OCI-LY3 (cell line): ENCODE measurements around the gene REXO1.

ENCODE experiments used
- H2AFZ ChIP-seq: fragments of 200-600, 300-600 bp; shearing (Covaris generic); 2 replicates; pipeline ENCODE4 v1.6.0; 2014; ENCODE audit warnings: antibody characterized with exemption, low read depth, low read length
- H3K27ac ChIP-seq: fragments of 200-600, 300-600 bp; sonication (generic); 2 replicates; pipeline ENCODE4 v1.5.1; 2014; ENCODE audit warnings: mild to moderate bottlenecking, low read length, moderate library complexity, mixed read lengths
- H3K27me3 ChIP-seq: fragments of 200-600, 300-600 bp; sonication (generic); 2 replicates; pipeline ENCODE4 v1.6.1; 2014; ENCODE audit warnings: low read depth, low read length, mixed read lengths
- H3K36me3 ChIP-seq: fragments of 200-600, 300-600 bp; sonication (generic); replicated peaks from 2 replicates; pipeline ENCODE3; 2014; ENCODE audit warnings: low read depth, low read length, mixed read lengths
- H3K4me1 ChIP-seq: fragments of 300-600, 200-600 bp; sonication (generic); 2 replicates; pipeline ENCODE4 v1.6.1; 2014; ENCODE audit warnings: low read length, mixed read lengths
- H3K4me2 ChIP-seq: fragments of 200-600, 300-600 bp; sonication (generic); 2 replicates; pipeline ENCODE4 v1.6.1; 2014; ENCODE audit warnings: low read length, mixed read lengths
- H3K4me3 ChIP-seq: fragments of 300-600, 200-600 bp; sonication (generic); 2 replicates; pipeline ENCODE4 v1.5.1; 2014; ENCODE audit warnings: antibody characterized with exemption, mild to moderate bottlenecking, low read length, moderate library complexity
- H3K79me2 ChIP-seq: fragments of 300-600, 200-600 bp; shearing (Covaris generic); 2 replicates; pipeline ENCODE4 v1.6.1; 2014; ENCODE audit warnings: mild to moderate bottlenecking, low read length, mixed read lengths
- H3K9ac ChIP-seq: fragments of 300-600, 200-600 bp; shearing (Covaris generic); 2 replicates; pipeline ENCODE4 v1.6.0; 2014; ENCODE audit warnings: mild to moderate bottlenecking, low read length, moderate library complexity
- H3K9me3 ChIP-seq: fragments of 200-600, 300-600 bp; shearing (Covaris generic); 2 replicates; pipeline ENCODE4 v1.6.1; 2014; ENCODE audit warnings: low read length, mixed read lengths; ENCODE audit not compliant: insufficient read depth
- H4K20me1 ChIP-seq: fragments of 200-600, 300-600 bp; sonication (generic); 2 replicates; pipeline ENCODE4 v1.6.1; 2016; ENCODE audit warnings: low read length, mixed read lengths; ENCODE audit not compliant: insufficient read depth
- EZH2phosphoT487 ChIP-seq: fragments of 200-600 bp; shearing (Covaris generic); IDR thresholded peaks from 2 replicates; pipeline ENCODE4 v1.6.1; 2018; ENCODE audit warnings: antibody characterized with exemption, mixed run types, low read depth
- TF ChIP-seq, protein P1 (sequence below): fragments of 200-600, 300-600 bp; sonication (generic); IDR thresholded peaks from 2 replicates; pipeline ENCODE4 v1.5.1; 2014; ENCODE audit warnings: antibody characterized with exemption, low read length, low read depth

Gene REXO1

DNA sequence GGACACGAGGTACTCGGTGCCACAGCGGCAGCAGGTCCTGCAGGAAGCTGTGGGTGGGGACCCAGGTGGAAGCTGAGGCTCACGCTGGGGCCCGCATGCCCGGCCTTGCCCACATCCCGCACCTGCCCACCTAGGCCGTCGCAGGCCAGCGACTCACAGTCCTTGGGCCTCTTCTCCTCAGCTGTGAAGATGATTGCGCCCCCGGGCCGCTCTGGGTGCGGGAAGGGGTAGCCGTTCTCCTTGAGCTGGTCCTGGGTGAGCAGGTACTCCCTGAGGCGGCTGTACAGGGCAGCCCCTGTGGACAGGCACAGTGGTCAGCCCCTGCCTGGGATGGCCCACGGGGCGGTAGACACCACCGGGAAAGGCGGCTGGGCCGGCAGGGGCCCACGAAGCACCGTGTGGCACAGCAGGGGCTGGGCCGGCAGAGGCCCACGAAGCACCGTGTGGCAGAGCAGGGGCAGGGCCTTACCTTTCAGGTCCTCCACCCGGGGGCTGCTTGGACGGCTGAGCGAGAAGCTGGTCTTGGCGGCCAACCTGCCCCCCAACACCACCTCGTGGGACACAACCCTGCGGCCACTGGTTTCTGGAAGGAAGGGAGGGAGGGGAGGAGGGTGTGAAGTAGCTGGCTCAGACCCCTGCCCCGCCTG is 29.6 kb downstream of the REXO1 start:
- Histone ChIP-seq H2AFZ (no peak overlapping the region), H3K4me3 (no peak overlapping the region), H4K20me1 (no peaks in the 10 kb centered on the region), H3K27ac (no peak overlapping the region), H3K9me3 (no peaks in the 10 kb centered on the region), H3K79me2 (no peaks in the 10 kb centered on the region), H3K4me1 (no peaks in the 10 kb centered on the region), H3K36me3 (peaks cover 54% of the 10 kb centered on the region), H3K4me2 (no peak overlapping the region), H3K9ac (no peak overlapping the region), H3K27me3 (no peaks in the 10 kb centered on the region)
- TF ChIP-seq, protein P1, sequence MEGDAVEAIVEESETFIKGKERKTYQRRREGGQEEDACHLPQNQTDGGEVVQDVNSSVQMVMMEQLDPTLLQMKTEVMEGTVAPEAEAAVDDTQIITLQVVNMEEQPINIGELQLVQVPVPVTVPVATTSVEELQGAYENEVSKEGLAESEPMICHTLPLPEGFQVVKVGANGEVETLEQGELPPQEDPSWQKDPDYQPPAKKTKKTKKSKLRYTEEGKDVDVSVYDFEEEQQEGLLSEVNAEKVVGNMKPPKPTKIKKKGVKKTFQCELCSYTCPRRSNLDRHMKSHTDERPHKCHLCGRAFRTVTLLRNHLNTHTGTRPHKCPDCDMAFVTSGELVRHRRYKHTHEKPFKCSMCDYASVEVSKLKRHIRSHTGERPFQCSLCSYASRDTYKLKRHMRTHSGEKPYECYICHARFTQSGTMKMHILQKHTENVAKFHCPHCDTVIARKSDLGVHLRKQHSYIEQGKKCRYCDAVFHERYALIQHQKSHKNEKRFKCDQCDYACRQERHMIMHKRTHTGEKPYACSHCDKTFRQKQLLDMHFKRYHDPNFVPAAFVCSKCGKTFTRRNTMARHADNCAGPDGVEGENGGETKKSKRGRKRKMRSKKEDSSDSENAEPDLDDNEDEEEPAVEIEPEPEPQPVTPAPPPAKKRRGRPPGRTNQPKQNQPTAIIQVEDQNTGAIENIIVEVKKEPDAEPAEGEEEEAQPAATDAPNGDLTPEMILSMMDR = no peak
- no peak for TF ChIP-seq EZH2phosphoT487

DNA sequence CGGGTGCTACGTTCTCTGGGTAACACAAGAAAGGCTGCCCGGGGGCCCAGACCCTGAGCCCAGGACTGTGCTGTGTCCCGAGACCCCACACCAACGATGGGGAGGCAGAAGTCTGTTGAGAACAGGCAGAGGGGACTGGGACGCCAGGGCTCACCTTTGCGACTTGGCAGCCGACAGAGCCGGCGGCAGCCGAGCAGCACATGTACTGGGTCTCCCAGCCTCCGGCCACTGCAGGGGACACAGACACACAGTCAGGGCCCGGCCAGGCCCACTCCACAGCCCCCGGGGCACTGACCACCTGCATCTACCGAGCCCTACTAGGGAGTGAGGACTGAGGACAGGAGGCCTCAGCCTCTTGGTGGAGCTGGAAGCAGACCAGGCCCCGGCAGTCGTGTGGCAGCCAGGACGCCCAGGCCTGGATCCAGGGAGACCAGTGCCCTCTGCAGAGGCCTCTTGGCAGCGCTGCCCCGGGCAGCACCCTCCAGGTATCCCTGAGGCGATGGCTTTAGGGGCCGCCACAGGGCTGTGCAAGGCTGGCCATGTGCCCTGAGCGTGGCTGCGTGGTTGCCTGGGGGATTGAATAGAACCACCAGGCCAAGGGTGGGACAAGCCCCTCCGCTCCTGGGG is 30.6 kb downstream of the REXO1 start:
- TF ChIP-seq, protein P1 = no peak
- no peak for TF ChIP-seq EZH2phosphoT487
- H3K9me3 ChIP-seq = no peaks in the 10 kb centered on the region
- no peak overlapping the region for H3K4me3 ChIP-seq
- no peak overlapping the region for H3K4me2 ChIP-seq
- peaks cover 48% of the 10 kb centered on the region for H3K36me3 ChIP-seq
- H3K9ac ChIP-seq = no peak overlapping the region
- no peak overlapping the region for H2AFZ ChIP-seq
- H3K4me1 ChIP-seq = peaks cover 5% of the 10 kb centered on the region; the same call in 1 of the 2 replicates
- no peak overlapping the region for H3K27ac ChIP-seq
- H3K27me3 ChIP-seq = no peaks in the 10 kb centered on the region
- H4K20me1 ChIP-seq = no peaks in the 10 kb centered on the region
- H3K79me2 ChIP-seq = no peaks in the 10 kb centered on the region

DNA sequence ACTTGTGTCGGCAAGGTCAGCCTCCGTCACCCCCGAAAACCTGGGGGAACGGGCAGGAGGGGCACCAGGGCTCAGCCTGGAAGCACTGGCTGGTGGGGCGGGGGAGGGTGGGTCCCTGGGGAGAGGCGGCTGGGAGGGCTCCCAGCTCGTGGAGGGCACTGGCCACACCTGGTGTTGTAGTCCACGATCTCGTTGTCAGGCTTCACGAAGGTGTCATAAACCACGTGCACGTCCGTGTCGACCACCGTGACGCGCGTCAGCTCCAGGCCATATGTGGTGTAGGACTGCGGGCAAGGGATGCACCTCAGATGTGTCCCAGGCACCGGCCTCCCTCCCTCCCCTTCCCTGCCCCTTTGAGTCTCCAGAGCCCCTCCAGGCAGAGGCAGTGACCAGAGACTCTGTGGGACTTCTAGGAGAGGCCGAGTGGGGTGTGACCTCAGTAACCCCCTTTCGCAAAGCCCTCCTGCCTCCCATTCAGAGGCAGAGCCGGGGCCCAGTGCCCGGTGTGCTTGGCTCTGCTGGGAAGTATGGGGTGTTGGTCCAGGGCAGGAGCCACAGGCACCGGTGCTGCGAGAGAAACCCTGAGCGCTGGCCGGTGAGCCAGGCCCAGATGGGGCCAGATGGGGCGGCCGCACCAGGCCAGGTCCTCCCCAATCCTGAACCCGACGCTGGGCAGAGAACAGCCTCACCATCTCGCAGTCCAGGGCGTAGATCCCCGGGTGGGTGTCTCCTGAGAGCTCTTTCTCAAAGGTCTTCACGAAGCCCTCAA is 31.6 kb downstream of the REXO1 start:
- Histone ChIP-seq H4K20me1 (no peaks in the 10 kb centered on the region), H3K9me3 (no peaks in the 10 kb centered on the region)

More for the DNA sequence above, 31.6 kb downstream of the REXO1 start:
- no peak overlapping the region for H3K27ac ChIP-seq
- H3K4me3 ChIP-seq = no peak overlapping the region
- TF ChIP-seq, protein P1 = no peak
- TF ChIP-seq EZH2phosphoT487 = no peak
- peaks cover 44% of the 10 kb centered on the region for H3K36me3 ChIP-seq
- H3K4me1 ChIP-seq = peaks cover 5% of the 10 kb centered on the region; the same call in 1 of the 2 replicates
- no peaks in the 10 kb centered on the region for H3K27me3 ChIP-seq
- no peaks in the 10 kb centered on the region for H3K79me2 ChIP-seq
- H3K9ac ChIP-seq = no peak overlapping the region
- H3K4me2 ChIP-seq = no peak overlapping the region
- H2AFZ ChIP-seq = no peak overlapping the region
